Medulla oblongata (tissue), 1 donor: ENCODE results near the gene TCAIM.
"Not testable (repeated sequence)": the region's sequence is repeated elsewhere in the genome, so short reads cannot be mapped to it uniquely, and the experiment has no call there.

Experiments used
- DNase-seq: peaks from one replicate; pipeline ENCODE4 v3.0.0-alpha.2; 2015; ENCODE audit errors: extremely low spot score

The TCAIM gene

DNA sequence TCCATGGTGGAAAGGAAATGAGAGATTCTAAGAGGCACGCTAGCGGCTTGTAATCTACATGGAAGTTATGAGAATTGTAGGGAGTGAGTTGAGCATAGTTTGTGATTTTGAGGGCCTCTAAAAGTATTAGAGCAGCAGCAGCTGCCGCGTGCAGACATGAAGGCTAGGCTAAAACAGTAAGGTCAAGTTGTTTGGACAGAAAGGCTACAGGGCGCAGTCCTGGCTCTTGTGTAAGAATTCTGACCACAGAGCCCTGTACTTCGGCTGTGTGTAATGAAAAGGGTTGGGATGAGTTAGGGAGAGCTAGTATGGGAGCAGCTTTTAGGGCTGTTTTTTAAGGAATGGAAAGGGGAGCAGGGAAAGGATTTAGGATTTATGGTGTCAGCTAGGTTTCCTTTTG is 8.0 kb downstream of the TCAIM start:
- not testable (repeated sequence) for DNase-seq

DNA sequence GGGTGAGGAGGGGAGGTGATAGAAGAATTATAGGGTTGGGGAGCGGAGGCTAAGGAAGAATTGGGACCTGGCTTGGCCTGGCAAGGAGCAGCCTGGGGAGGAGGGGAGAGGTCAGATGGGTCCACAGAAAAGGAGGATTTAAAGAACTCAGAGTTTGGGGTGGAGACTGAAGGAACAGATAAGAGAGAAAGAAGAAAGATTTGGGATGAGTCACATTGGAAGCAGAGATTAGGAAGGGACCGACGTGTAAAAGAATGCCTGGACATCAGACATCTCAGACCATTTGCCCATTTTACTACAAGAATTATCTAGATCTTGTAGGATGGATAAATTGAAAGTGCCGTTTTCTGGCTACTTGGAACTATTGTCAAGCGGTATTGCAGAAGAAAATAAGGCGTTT is 10.4 kb downstream of the TCAIM start:
- no peak for DNase-seq

DNA sequence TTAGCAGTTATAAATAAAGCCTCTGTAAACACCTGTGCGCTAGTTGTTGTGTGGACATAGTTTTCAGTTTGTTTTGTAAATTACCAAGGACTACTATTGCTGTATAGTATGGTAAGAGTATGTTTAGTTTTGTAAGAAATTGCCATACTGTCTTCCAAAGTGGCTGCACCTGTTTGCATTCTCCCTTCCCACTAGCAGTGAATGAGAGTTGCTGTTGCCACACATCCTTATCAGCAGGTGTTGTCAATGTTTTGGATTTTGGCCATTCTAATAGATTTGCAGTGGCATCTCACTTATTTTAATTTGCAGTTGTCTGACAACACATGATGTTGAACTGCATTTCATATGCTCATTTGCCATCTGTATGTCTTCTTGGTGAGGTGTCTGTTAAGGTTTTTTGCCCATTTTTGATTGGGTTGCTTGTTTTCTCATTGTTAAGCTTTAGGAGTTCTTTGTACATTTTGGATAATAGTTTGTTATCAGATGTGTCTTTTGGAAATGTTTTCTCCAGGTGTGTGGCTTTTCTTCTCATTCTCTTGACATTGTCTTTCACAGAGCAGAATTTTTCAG is 14.9 kb downstream of the TCAIM start:
- no peak for DNase-seq

DNA sequence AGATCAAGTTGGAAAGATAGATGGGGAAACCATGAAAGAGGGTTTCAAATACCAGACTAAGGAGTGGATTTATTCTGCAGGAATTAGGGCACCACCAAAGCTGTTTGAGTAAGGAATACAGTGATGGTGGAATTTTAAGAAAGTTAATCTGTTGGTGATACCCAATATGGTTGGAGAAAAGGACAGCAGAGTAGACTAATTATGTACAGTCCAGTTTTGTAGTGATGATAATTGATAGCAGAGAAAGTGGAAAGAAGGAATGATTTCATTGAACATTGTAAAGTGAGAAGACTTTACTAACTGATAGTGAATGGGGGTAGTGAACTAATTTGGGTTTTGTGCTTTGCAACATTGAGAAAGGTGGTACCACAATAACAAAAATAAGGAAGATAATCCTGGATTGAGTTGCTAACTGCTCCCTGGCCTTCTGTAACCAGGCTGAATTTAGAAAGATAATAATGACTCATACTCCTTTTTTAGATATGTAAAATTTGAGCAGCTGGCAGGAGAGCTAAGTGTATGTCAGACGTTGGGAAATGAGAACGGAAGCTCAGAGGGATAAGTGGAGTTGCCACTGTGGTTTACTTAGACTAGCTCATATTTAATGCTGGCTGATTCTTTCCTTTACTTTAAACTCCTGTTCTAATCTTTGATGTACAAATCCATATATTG is 16.9 kb downstream of the TCAIM start:
- no peak for DNase-seq

DNA sequence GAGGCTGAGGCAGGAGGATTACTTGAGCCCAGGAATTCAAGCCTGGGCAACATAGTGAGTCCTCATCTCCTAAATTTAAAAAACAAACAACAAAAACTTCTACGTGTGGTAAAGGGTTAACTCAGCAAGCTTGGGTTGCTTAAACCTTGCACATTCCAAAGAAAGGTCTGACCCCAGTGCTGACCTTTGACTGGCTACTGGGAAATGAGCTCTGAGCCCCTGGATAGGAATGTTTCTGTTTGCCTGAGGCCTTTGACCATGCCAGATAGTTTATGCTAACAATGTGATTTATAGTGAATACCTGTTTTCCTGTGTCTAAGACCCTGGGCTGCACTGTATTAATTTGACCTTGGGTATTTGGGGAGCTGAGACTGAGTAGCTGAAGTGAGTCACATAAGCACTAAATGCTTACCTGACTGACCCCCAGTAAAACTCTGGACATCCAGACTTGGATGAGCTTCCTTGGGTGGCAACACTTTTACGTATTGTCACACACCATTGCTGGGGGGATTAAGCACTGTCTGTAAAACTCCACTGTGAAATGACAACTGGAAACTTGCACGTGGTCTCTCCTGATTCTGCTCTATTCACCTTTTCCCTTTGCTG is 20.7 kb downstream of the TCAIM start:
- DNase-seq: no peak

DNA sequence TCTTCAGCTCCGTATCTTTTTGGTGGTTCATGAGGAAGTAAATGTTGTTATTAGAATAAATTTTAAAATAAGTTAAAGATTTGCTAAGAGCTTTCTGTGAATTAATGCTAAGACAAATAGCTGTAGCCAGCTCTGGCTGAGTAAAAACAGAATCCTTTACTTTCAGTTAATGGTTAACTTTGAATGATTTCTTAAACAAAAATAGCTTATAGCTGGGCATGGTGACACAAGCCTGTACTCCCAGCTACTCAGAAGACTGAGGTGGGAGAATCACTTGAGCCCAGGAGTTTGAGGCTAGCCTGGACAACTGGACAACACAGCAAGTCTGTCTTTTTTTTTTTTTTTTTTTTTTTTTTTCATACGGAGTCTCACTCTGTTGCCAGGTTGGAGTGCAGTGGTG is 25.0 kb downstream of the TCAIM start:
- no peak for DNase-seq

DNA sequence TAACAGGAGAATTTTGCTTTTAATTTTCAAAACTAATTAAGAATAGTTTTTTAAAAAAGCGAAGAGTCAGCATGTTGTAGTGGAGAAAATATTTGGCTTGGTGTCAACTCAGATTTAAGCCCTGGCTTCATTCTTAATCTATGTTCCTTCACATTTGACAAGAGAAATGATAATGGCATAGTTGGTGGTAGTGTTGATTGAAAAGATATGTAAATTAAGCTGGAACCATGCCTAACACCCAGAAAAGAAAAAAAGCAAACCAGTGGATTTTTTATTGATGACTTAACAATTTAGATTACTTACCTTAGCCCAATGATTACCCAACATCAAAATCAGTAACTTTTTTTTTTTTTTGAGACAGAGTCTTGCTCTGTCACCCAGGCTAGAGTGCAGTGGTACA is 27.4 kb downstream of the TCAIM start:
- DNase-seq: no peak

DNA sequence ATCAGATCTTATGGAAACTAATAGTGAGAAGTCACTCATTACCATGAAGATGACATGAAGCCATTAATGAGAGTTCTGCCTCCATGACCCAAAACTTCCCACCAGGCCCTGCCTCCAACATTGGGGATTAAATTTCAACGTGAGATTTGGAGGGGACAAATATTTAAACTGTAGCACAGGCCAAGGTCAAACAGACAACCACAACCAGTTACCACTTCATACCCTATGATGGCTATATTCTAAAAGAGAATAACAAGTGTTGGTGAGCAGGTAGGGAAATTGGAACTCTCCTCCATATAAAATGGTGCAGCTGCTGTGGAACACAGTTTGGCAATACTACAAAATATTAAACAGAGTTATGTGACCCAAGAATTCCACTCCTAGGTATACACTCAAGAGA is 36.9 kb downstream of the TCAIM start:
- DNase-seq: no peak

DNA sequence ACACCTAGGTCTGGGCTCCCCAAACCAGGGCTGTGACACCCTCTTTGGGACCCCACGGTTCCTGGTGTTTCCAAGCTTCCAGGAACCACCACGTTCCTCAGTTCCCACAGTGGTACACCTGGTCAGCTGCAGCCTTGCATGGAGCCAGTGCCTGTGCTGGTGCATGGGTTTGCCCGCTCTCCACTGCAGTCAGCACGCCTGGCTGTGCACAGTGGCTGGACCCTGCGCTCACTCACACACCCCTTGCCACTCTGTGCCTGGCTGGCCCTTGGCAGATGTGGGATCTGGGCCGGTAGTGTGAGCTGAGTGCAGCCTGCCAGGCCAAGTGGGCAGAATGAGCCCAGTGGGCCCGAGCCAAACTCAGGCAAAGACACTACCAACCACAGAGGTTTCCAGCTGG is 48.8 kb downstream of the TCAIM start:
- DNase-seq: no peak

DNA sequence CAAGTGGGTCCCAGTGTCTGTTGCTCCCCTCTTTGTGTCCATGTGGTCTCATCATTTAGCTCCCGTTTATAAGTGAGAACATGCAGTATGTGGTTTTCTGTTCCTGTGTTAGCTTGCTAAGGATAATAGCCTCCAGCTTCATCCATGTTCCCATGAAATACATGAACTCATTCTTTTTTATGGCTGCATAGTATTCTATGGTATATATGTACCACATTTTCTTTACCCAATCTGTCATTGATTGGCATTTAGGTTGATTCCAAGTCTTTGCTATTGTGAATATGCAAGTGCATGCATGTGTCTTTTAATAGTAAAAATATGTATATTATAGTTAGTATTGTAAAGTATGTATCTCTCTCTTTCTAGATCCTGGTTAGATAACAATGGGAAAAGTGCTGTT is 53.9 kb downstream of the TCAIM start:
- DNase-seq: no peak

DNA sequence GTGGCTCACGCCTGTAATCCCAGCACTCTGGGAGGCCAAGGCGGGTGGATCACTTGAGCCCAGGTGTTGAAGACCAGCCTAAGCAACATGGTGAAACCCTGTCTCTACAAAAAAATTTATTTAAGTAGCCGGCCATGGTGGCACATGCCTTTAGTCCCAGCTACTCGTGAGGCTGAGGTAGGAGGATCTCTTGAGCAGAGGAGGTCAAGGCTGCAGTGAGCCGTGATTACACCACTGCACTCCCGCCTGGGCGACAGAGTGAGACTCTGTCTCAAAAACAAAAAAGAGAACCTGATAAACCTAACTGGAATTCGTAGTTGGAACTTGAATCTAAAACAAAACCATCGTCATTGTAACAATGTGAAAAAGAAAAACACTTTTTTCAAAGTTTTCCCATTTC is 57.1 kb downstream of the TCAIM start:
- no peak for DNase-seq

DNA sequence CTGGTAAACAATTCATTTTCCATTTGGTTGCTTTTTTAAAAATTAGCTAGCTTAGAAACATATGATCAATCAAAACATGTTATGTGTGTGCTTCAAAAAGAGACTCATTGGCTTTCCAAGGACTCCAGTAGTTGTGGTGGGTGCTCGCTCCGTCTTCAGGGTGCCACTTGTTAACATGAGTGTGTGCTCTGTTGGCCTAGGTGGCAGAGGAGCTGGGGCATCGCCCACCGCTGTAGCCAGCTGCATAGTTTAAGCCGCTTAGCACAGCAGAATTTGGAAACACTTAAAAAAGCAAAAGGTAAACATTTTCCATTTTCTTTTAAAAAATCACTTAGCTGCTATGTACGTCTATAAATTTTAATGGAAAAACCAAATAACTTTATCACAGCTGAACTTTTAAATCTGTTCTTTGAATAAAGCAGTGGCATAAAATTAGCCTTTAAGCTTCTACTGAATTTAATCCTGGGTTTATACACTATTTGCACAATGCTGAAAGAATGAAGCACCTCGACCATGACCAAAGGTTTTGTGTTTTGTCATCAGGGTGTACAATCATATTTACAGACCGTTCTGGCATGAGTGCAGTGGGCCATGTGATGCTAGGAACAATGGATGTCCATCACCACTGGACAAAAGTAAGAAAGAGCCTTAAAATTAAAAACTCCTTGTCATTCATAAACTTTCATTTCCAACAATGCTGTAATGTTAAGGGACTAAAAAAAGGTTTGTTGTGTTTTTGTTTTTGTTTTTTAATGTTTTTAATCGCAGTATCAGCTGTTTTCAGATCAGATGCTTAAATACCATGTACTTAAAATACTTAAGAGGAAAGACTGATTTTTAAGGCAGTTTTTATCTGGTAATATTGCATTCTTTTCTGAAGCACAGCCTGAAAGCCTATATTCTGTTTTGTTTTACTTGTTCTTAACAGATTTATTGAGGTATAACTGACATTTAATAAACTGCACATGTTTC is 57.9 kb downstream of the TCAIM start:
- no peak for DNase-seq

DNA sequence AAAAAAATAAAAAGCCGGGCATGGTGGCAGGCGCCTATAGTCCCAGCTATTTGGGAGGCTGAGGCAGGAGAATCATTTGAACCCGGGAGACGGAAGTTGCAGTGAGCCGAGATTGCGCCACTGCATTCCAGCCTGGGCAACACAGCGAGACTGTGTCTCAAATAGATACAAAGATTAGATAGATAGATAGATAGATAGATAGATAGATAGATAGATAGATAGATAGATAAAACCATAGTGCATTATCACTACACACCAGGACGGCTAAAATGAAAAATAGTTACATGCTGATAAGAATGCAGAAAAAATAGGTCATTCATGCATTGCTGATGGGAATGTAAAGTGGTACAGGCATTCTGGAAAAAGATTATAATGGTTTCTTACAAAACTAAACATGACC is 59.7 kb downstream of the TCAIM start:
- not testable (repeated sequence) for DNase-seq

DNA sequence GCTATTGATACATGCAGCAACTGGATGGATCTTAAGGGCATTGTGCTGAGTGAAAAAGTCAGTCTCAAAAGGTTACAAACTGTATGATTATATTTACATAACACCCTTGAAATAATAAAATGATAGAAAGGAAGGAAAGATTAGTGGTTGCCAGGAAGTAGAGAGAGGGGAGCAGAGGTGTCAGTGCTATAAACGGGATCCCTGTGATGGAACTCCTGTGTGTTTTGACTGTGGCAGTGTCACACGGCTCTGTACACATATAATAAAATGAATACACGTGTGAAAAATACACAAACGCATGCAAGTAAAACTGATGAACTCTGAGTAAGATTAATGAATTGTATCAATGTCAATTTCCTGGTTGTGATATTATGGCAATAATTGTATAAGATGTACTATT is 60.3 kb downstream of the TCAIM start:
- DNase-seq: no peak

DNA sequence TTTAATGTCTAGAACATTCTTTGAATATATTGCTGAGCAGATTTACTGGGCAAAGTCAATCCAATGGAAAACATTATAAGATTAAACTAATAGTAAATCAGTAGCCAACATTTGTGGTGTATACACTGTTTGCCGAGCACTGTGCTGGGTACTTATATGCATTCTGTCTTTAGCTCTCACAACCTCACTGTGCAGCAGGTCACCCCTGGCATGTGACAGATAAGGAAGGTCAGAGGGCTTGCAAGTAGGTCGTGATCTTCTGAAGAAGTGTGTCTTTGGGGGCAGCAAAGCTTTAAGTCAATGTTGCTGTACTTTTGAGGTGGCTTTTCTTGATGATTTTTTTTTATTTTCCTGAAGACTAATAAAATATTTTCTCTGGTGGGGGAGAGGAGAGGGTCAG is 62.2 kb downstream of the TCAIM start:
- DNase-seq: no peak

DNA sequence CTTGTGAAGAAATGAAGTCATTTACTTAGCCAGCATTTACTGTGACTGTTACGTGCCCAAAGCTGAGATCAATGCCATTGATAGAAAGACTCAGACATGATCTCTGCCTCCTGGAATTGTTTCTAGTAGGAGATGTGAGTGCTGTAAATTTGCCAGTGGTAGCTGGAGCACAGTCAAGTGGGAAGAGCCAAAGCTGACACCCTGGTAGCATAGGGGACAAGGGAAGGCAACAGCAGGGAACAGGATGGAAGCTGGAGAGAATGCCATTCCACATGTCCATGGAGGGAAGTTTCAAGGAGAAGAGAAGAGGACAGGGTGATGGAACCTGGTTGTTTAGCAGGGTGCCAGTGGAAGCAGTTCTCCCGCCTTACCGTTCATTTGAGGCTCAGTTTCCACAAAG is 64.0 kb downstream of the TCAIM start:
- DNase-seq: no peak

DNA sequence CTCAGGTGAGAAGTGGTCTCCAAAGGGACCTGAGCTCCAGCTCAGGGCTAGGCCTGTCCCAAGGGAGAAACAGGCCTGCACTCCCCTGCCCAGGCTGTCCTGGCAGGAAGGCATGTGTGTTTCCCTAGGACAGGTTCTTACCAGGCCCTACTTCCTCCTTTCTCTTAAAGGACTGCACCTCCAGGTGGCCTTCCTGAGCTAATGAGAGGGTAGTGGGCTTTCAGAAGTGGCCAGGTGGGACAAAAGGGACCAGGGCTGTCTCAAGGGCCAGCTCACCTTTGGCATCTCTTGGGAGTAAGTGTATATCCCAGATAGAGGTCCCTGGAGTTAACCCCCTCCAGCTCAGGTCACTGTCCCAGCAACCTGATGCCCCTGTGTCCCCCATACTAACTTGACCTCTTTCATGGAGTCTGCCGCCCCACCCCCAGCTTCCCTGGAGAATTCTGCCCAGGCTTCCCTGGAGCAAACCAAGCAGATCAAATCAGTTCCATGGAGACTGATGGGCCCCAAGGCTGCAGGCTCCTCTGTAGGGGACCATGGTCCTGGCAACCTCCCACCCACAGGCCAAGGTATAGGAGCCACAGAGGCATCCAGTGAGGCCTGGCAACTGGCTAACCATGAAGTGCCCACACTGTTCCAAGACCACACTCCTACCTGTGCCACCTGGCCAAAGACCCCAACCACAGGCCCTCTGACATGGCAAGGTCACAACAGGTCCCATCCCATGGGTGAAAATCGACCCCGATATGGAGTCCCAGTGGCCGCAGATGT is 71.3 kb downstream of the TCAIM start:
- DNase-seq: no peak

DNA sequence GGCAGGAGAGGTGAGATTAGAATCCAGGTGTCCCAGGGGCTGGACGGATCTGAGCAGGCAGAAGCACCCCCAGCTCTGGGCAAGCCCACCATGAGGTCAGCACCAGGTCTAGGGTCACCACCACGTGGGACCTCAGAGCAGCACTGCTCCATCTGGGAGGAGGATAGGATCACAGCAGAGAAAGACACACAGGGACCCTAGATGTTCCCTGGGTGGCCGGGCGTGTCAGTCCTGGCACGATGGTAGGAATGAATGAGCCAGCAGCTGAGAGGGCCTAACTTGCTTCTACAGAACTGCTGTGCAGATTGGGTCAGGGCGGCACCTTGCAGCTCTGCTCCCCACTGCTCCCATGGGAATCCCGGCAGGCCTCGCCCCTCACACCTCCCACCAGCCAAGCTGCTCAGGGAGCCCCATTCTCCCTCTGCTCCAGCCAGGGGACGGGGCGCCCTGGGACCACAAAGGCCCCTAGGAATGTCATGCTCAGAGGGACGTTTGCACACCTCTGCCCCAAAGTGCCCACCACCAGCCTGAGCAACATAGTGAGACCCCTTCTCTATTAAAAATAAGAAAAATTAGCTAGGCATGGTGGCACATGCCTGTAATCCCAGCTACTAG is 72.6 kb downstream of the TCAIM start:
- DNase-seq: no peak

DNA sequence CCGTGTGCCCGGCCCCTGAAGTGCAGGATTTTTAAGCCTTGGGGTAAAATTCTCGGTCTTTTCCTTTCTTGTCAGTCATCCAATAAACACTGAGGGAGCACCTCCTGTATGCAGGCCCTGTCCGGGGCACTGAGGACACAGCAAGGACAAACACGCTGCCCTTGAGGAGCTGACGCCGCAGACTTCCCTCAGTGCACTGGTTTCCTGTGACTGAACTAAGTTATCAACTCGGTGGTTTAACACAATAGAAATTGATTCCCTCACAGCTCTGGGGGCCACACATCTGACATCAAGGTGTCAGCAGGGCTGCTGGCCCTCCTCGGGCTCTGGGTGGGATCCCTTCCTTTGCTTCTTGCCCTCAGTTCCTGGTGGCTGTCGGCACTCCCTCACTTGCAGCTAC is 73.8 kb downstream of the TCAIM start:
- DNase-seq: no peak

DNA sequence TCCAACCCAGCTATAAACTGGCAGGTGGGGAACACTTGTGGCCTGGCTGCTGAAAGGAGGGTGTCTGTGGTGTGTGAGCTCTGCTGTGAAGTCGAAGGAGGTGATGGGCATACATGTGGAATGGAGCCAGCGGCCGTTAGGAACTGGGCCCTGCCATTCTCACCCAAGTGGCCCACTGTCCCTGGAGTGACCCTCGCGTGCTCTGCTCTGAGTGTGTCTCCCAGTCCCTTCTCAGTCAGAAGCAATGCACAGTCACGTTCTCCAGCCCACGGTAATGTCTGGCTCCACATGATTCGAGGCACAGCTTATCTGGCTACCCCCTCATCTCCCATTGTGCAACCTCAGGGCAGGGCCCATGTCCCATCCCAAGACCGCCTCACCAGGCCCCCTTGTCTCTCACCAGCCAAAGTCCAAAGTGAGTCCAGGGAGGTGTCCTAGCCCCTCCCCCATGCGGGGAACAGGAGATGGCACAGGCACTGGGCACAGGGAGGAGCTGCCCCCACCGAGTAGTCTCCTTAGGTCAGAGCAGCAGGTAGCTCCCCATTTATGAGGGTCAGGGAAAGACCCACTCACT is 76.0 kb downstream of the TCAIM start:
- DNase-seq: no peak

DNA sequence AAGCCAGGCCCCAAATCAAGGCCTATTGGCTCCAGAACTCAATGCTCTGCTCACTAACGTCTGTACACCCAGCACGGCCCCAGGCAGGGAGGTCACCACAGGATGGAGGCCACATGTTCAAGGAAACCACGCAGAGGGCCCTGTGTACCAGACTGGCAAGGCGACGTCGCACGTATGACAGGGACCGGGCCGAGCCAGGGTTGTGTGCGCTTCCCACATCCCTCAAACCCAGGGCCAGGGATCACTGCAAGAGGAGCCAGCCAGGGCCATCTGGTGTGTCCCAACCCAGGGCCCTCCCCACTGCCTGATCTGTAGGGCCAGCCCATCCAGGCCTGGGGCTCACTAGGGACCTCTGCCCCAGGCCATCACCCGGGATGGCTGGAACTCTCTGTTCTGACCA is 76.9 kb downstream of the TCAIM start:
- DNase-seq: no peak
